Measurements from ENCODE around the gene WDR62.

WDR62 gene

DNA sequence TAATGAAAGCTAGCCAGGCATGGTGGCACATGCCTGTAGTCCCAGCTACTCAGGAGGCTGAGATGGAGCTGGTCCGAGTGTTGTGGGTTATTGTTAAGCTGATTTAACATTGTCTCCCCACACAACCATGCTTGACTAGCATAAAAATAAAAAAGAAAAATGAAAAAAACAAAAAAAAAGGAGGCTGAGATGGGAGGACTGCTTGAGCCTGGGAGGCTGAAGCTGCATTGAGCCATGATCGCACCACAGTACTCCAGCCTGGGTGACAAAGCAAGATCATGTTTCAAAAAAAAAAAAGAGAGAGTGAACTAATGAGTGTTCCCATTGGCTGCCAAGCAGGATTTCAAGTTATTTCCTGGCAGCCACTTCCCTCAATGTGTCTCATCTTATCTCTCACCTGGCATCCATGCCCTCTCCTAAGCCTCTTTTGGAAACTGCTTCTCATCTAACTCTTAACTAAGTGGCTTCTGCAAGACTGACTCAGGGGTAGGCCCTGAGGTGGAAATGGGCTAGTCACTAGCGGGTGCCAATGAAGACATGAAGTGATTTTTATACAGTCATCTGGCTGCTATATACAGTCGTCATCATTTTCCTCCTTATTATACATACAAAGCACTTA is 5.5 kb upstream of the WDR62 start:
- peaks cover 4% of the 10 kb centered on the region for H3K36me3 ChIP-seq (replicated peaks; ENCODE audit: low read depth, low read length)
- no peaks in the 10 kb centered on the region for H4K20me1 ChIP-seq (ENCODE audit: insufficient read depth, low read length)
- no peaks in the 10 kb centered on the region for H3K27me3 ChIP-seq (ENCODE audit: low read depth, low read length)
- no peak overlapping the region for H3K9ac ChIP-seq (ENCODE audit: low read length)
- no peaks in the 10 kb centered on the region for H3K9me3 ChIP-seq (ENCODE audit: insufficient read depth, low read length)
- no peak overlapping the region for H2AFZ ChIP-seq (ENCODE audit: low read depth, low read length)
- peaks cover 3% of the 10 kb centered on the region; the same call in 1 of the 2 replicates for H3K4me1 ChIP-seq (ENCODE audit: low read length)
- no peaks in the 10 kb centered on the region for H3K79me2 ChIP-seq (ENCODE audit: low read length)
- no peak overlapping the region for H3K4me2 ChIP-seq (ENCODE audit: low read length)
- H3K4me3 ChIP-seq (ENCODE audit: low read length) = no peak overlapping the region
- TF ChIP-seq EZH2phosphoT487 (IDR thresholded peaks at IDR 0.05; ENCODE audit: low read depth) = no peak
- TF ChIP-seq, protein P1, sequence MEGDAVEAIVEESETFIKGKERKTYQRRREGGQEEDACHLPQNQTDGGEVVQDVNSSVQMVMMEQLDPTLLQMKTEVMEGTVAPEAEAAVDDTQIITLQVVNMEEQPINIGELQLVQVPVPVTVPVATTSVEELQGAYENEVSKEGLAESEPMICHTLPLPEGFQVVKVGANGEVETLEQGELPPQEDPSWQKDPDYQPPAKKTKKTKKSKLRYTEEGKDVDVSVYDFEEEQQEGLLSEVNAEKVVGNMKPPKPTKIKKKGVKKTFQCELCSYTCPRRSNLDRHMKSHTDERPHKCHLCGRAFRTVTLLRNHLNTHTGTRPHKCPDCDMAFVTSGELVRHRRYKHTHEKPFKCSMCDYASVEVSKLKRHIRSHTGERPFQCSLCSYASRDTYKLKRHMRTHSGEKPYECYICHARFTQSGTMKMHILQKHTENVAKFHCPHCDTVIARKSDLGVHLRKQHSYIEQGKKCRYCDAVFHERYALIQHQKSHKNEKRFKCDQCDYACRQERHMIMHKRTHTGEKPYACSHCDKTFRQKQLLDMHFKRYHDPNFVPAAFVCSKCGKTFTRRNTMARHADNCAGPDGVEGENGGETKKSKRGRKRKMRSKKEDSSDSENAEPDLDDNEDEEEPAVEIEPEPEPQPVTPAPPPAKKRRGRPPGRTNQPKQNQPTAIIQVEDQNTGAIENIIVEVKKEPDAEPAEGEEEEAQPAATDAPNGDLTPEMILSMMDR (IDR thresholded peaks at IDR 0.05; ENCODE audit: low read depth, low read length) = no peak
- no peak overlapping the region for H3K27ac ChIP-seq (ENCODE audit: low read length)

DNA sequence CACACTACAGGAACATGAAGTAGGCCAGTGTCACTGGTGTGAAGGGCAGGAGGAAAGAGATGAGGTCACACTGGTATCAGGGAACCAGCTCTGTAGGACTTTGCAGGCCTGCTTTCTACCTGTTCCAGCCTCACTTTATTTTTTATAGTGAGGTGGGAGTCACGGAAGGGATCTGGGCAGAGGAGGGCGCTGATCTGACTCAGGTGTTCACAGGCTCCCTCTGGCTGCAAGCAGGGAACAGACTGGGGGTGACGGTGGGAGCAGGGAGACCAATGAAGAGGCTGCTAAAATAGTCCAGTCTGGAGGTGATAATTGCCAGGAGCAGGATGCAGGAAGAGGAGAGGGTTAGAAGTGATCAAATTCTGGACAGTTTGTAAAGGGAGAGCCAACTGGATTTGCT is 3.5 kb upstream of the WDR62 start:
- no peak overlapping the region for H2AFZ ChIP-seq (ENCODE audit: low read depth, low read length)
- H3K4me3 ChIP-seq (ENCODE audit: low read length) = no peak overlapping the region
- no peaks in the 10 kb centered on the region for H3K27me3 ChIP-seq (ENCODE audit: low read depth, low read length)
- TF ChIP-seq EZH2phosphoT487 (IDR thresholded peaks at IDR 0.05; ENCODE audit: low read depth) = no peak
- TF ChIP-seq, protein P1 (IDR thresholded peaks at IDR 0.05; ENCODE audit: low read depth, low read length) = peak; percentile 53
- no peaks in the 10 kb centered on the region for H4K20me1 ChIP-seq (ENCODE audit: insufficient read depth, low read length)
- H3K4me2 ChIP-seq (ENCODE audit: low read length) = no peak overlapping the region
- no peaks in the 10 kb centered on the region for H3K9me3 ChIP-seq (ENCODE audit: insufficient read depth, low read length)
- no peak overlapping the region for H3K9ac ChIP-seq (ENCODE audit: low read length)
- H3K79me2 ChIP-seq (ENCODE audit: low read length) = peaks cover 11% of the 10 kb centered on the region
- H3K27ac ChIP-seq (ENCODE audit: low read length) = no peak overlapping the region
- H3K4me1 ChIP-seq (ENCODE audit: low read length) = peaks cover 8% of the 10 kb centered on the region
- H3K36me3 ChIP-seq (replicated peaks; ENCODE audit: low read depth, low read length) = no peaks in the 10 kb centered on the region

DNA sequence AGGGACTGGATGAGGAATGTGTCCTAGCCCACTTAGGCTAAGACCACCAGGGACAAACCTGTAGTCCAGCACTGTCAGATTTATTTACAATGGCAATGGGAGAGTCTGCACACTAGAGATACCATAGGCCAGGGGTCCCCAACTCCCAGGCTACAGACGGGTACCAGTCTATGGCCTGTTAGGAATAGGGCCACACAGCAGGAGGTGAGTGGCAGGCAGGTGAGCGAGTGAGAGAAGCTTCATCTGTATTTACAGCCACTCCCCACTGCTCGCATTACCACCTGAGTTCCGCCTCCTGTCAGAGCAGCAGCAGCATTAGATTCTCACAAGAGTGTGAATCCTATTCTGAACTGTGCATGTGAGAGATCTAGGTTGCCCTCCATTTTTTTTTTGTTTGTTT is 3.1 kb upstream of the WDR62 start:
- Histone ChIP-seq H3K79me2 (ENCODE audit: low read length) (peaks cover 15% of the 10 kb centered on the region), H2AFZ (ENCODE audit: low read depth, low read length) (no peak overlapping the region), H3K27ac (ENCODE audit: low read length) (no peak overlapping the region), H3K4me2 (ENCODE audit: low read length) (no peak overlapping the region), H3K27me3 (ENCODE audit: low read depth, low read length) (no peaks in the 10 kb centered on the region), H3K36me3 (replicated peaks; ENCODE audit: low read depth, low read length) (no peaks in the 10 kb centered on the region), H3K9me3 (ENCODE audit: insufficient read depth, low read length) (no peaks in the 10 kb centered on the region), H3K4me3 (ENCODE audit: low read length) (no peak overlapping the region), H3K4me1 (ENCODE audit: low read length) (peaks cover 8% of the 10 kb centered on the region), H4K20me1 (ENCODE audit: insufficient read depth, low read length) (no peaks in the 10 kb centered on the region), H3K9ac (ENCODE audit: low read length) (no peak overlapping the region)
- no peak for TF ChIP-seq EZH2phosphoT487 (IDR thresholded peaks at IDR 0.05; ENCODE audit: low read depth)
- TF ChIP-seq, protein P1 (IDR thresholded peaks at IDR 0.05; ENCODE audit: low read depth, low read length) = no peak

- Histone ChIP-seq H2AFZ (ENCODE audit: low read depth, low read length) (peak within 1 kb of the TSS; percentile 91), H3K27ac (ENCODE audit: low read length) (peak within 1 kb of the TSS; percentile 84), H3K4me1 (ENCODE audit: low read length) (peaks cover 8% of the 10 kb centered on the region), H3K9ac (ENCODE audit: low read length) (peak within 1 kb of the TSS; percentile 73), H3K79me2 (ENCODE audit: low read length) (peaks cover 30% of the 10 kb centered on the region), H3K4me3 (ENCODE audit: low read length) (peak within 1 kb of the TSS; percentile 87), H3K27me3 (ENCODE audit: low read depth, low read length) (no peaks in the 10 kb centered on the region), H3K9me3 (ENCODE audit: insufficient read depth, low read length) (no peaks in the 10 kb centered on the region), H4K20me1 (ENCODE audit: insufficient read depth, low read length) (no peaks in the 10 kb centered on the region), H3K36me3 (replicated peaks; ENCODE audit: low read depth, low read length) (peaks cover 4% of the 10 kb centered on the region), H3K4me2 (ENCODE audit: low read length) (peak within 1 kb of the TSS; percentile 99)
- TF ChIP-seq, protein P1 (IDR thresholded peaks at IDR 0.05; ENCODE audit: low read depth, low read length) = peak; percentile 46
- no peak for TF ChIP-seq EZH2phosphoT487 (IDR thresholded peaks at IDR 0.05; ENCODE audit: low read depth)
Observed at GRCh38 chr19:36054119-36054732, 471 bp upstream of the WDR62 start, which contains the start of gene THAP8. Gene THAP8 (minus strand): TSS chr19:36054285. CDS start chr19:36054217, 68 bp downstream.
